Measurements from ENCODE around the gene FAM174C. TPM values are rescaled to one million over a fixed set of nuclear protein-coding genes. Genes with fewer than 3 reads are reported as not detected.

FAM174C gene
- total RNA-seq, 1 donor, result 25.2 TPM

DNA sequence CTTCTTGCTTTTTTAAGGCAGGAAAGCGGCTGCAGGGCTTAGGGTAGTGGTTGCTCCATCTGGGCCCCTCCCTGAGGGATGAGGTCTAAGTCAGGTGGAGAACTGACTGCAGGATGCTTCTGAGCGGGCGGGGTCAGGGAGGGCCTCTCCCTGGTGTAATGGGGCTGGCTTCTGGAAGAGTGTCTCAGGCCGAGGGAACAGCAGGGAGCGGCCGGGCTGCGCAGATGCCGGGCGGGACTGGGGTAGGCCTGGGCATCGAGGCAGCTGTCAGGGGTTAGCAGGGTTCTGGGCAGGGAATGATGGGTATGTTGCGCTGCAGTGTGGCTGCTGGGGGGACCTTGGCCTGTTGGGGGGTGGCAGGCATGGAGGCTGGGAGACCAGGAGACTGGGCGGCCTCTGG, 2.7 kb downstream of the FAM174C start:
- no peak overlapping the region for H3K4me3 ChIP-seq (ENCODE audit: low read depth, low read length)
- DNase-seq (ENCODE audit: low read depth), result no peak
- TF ChIP-seq, protein P1, sequence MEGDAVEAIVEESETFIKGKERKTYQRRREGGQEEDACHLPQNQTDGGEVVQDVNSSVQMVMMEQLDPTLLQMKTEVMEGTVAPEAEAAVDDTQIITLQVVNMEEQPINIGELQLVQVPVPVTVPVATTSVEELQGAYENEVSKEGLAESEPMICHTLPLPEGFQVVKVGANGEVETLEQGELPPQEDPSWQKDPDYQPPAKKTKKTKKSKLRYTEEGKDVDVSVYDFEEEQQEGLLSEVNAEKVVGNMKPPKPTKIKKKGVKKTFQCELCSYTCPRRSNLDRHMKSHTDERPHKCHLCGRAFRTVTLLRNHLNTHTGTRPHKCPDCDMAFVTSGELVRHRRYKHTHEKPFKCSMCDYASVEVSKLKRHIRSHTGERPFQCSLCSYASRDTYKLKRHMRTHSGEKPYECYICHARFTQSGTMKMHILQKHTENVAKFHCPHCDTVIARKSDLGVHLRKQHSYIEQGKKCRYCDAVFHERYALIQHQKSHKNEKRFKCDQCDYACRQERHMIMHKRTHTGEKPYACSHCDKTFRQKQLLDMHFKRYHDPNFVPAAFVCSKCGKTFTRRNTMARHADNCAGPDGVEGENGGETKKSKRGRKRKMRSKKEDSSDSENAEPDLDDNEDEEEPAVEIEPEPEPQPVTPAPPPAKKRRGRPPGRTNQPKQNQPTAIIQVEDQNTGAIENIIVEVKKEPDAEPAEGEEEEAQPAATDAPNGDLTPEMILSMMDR (IDR thresholded peaks at IDR 0.05; ENCODE audit: insufficient read depth, low read length), result no peak

DNA sequence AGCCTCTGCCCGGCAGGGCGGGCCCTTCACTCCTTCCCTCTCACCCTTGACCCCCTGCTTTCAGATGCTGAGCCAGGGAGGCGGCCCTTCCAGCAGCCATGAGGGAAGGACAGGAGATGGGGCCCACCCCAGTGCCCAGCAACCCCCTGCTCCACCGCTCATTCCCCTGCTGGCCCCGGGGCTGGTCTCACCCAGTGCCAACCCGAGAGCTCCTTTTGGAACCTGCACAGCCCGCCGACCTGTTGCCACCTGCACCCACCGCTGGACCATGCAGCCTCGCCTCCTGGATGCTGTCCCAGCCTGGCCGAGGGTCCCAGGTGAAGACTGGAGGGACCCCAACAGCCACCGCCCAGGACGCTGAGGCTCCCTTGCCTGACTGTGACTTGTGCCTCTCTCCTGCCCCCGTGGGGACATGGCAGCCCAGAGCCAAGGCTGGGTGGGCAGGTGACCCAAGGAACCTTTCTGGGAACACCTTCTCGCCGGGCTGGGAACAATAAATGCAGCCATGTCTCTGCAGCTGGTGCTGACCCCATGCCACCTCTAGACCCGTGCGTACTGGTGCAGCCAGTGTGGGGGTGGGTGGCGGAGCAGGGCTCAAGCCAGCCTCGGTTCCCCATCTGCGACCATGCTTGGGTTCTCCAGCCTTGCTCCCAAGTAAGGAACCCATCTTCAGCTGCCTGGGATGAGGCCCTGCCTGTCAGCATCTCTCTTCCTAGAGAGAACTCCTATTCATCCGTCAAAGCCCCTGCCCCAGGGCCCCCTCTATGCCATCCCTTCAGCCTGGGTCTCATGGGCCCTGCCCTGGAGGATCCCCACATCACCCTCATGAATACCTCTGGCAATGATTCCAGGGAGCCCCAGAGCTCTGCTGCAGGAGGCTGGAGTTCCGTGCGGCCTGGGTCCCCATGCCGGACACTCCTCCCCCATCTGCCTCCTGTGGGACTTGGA, 3.7 kb downstream of the FAM174C start:
- DNase-seq (ENCODE audit: low read depth), result no peak
- no peak overlapping the region for H3K4me3 ChIP-seq (ENCODE audit: low read depth, low read length)
- TF ChIP-seq, protein P1 (IDR thresholded peaks at IDR 0.05; ENCODE audit: insufficient read depth, low read length), result no peak

DNA sequence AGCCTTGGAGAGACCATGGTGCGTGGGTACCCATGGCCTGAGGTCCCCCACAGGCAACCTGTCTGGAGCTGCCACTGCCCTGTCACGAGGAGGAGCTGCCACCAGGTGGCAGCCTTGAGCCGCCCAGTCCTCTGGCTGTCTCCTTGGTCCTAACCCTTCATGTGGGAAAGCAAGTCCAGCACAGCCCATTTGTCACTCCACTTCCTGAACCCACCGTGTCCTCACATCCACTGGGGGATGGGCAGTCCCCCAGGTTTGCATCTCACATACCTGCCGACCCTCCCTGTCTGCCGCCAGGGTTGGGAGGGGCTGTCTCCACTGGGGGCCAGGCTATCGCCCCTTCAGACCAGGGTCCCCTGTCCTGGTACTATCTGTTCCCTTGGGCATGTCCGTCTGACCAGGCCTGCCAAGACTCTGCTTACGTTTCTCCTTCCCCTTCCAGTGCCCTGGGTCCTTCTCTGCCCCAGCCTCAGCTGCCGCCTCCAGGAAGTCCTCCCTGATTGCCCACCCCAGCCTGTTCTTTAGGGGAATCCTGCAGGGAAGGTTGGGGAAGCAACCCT, 4.5 kb downstream of the FAM174C start:
- no peak overlapping the region for H3K4me3 ChIP-seq (ENCODE audit: low read depth, low read length)
- peak; percentile 83 for DNase-seq (ENCODE audit: low read depth)
- TF ChIP-seq, protein P1 (IDR thresholded peaks at IDR 0.05; ENCODE audit: insufficient read depth, low read length), result peak; percentile 95

DNA sequence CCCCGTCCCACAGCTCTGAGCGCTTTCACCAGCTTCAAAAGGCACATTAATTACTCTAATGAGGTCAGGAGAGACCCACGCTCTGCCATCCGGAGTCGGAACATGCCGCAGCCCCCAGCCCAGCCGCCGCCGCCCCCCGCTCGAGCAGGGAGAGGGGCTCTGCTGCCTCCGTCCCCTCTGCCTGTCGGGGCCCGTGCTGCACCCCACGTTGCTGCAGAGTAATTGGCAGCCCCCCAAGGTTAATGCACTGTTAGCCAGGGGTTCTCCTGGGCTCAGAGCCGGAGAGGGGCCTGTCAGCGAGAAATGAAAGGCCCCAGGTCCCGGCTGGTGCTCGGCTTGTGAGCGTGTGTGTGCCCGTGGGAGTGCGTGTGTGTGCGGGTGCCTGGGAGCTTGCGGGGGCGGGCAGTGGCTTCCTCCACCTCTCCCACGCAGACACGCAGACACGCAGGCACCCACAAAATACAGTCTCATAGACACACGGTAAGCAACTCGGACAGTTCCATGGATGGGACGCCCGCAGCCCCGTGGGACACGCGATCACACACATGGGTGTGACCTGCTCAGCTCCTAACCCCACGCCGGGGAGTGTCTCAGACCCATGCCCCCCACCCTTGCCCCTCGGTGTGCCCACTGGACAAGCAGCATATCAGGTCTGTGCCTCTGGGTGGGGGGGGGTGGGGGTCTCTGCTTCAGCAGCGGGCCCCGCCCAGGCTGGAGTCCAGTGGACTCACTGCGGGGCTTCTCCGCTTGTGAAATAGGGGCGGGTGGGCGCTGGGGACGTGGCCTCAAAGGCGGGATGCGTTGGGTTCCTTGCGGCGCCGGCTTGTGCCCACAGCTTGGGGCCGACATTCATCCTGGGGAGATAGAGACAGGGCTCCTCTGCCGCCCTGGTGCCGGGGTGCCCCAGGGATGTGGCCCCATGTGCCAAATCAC, 5.6 kb downstream of the FAM174C start:
- no peak overlapping the region for H3K4me3 ChIP-seq (ENCODE audit: low read depth, low read length)
- no peak for DNase-seq (ENCODE audit: low read depth)

DNA sequence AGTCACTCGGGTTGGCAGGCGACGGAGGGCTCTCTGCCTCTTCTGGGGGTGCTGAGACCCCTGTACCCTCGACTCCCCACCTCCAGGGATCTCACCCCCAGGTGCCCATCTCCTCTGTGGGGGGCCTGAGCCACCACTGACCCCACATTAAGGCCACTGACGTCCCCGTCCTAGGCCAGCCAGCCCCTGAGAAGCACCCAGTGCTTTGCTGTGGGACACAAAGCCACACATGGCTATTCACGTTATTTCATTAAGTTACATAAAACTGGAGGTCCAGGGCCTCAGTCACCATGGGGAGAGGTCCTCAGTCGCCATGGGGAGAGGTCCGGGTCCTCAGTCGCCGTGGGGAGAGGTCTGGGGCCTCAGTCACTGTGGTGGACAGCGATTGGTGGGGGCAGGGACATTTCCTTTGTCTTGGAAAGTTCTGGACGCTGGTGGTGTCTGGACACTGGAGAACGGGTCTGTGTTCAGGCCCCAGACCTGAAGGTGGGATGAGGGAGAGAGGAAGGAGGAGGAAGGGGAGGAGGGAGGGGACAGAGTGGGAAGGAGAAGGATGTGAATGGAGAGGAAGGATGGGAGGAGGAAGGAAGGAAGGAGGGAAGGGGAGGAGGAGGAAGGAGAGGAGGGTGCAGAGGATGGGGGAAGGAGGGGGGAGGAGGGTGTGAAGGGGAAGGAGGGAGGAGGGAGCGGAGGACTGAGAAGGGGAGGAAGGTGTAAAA, 6.4 kb downstream of the FAM174C start:
- DNase-seq (ENCODE audit: low read depth), result no peak
- no peak overlapping the region for H3K4me3 ChIP-seq (ENCODE audit: low read depth, low read length)
- TF ChIP-seq, protein P1 (IDR thresholded peaks at IDR 0.05; ENCODE audit: insufficient read depth, low read length), result no peak

More for the DNA sequence above, 5.6 kb downstream of the FAM174C start:
- TF ChIP-seq, protein P1 (IDR thresholded peaks at IDR 0.05; ENCODE audit: insufficient read depth, low read length), result no peak
